Hindlimb muscle (tissue), 1 donor: ENCODE measurements around the gene APOBEC3G. TPM values are rescaled to one million over a fixed set of nuclear protein-coding genes. Genes with fewer than 3 reads are reported as not detected.

Experiments used
- DNase-seq: peaks from one replicate; pipeline ENCODE4 v3.0.0-alpha.2; 2013
- polyA plus RNA-seq: library from polyadenylated mRNA; unstranded; fragments of 120-200 nt; gene quantifications from one replicate; pipeline ENCODE4 v1.2.1, GENCODE V29; 2013; ENCODE audit not compliant: insufficient read length

The APOBEC3G gene
- polyA plus RNA-seq, 1 donor = 3.3 TPM

DNA sequence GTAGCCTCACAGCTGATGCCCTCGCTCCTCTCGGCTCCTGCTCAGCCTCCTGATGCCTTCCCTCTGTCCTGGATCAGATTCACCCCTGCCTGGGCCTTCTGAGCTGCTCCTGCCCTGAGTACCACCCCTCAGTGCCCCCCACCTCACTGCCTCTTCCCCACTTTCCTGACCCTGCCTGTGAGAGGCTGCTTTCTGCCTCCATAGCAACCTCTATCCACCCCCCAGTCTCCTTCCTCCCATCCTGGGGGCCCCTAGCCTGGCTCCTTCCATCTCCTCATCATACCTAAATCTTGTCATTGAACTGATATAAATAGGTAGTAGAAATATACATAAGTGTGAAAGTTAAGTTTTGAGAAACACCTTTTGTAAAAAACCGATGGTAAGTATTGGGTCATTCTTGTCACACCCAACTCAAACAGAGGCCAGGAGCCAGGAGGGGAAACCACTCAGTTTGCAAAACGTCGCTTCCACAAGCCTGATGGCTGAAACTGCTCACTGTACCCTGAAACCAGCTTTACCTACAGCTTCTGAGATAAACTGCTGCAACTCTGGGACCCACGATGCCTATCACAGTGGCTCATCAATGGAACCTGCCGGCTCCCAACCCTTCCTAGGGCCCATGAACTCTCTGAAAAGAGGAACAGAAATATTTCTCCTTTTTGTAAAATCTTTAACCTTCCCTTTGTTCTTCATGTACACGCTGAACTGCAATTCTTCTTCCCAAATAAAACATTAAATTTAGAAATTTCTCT, 15.2 kb downstream of the APOBEC3G start:
- DNase-seq = no peak

GRCh38 chr22:39094717-39095389, 17.8 kb downstream of the APOBEC3G start:
- DNase-seq = no peak

- no peak for DNase-seq
Observed at GRCh38 chr22:39095971-39096370, 18.9 kb downstream of the APOBEC3G start.

DNA sequence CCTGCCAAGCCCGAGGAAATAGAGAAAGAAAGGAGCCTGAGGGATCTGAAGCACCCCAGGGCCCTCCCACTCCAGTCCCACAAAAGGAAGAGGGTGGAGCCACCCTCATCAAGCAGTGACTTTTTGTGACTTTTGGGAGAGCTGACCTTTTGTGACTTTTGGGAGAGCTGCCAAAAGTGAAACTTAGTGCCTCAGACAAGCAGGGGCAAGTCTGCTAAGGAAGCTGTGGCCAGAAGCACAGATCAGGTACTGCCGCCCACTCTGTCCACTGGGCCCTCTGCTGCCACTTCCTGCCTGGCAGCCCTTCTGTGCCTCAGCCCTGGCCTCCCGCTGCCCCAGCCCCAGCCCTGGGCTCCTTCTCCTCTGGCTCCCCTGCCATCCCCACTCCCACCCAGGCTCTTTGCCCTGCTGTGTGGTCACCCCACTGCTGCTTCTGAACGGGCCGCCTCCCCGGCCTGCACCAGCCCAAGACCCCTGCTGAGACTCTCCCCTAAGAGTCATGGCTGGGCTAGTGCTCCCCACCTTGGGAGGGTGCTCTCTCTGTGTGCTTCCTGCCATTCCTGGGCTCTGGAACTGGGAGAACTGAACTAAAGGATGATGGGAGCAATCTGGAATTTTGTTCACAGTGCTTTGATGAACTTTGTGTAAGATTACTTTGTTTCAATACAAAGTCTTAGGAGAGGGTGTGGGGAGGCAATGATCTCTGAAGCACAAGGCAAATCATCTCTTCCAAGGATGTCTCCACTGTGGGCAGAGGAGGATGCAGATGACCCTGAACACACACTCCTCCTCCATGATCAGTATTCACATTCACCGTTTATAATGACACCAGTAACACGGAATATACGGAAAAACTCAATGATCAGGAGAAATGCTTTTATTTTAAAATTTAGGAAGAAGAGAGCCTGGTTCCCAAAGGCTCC, 20.3 kb downstream of the APOBEC3G start, which contains the start of gene APOBEC3H:
TSS of gene APOBEC3H (plus strand) at position 147 of the 923 bp plus-strand sequence. CDS start 3,035 bp downstream, outside the sequence.
- no peak for DNase-seq

GRCh38 chr22:39098026-39098425, 21.0 kb downstream of the APOBEC3G start:
- DNase-seq = no peak

DNA sequence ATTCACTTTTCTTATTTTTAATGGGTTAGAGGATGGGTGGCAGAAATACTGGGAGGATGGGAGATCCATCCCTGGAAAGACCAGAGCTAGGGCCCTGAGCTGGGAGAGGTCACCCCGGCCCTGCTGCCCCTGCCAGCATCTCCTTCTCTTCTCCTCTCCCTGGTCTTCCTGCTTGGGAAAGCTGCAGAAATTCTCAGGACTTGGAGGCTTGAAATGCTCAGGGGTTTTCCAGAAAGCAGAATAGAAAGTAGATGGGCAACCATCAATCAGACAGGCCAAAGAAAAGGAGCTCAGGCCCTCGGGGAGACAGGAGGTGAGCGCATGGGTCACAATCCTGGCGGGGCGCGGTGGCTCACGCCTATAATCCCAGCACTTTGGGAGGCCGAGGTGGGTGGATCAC, 21.5 kb downstream of the APOBEC3G start:
- DNase-seq = no peak

DNA sequence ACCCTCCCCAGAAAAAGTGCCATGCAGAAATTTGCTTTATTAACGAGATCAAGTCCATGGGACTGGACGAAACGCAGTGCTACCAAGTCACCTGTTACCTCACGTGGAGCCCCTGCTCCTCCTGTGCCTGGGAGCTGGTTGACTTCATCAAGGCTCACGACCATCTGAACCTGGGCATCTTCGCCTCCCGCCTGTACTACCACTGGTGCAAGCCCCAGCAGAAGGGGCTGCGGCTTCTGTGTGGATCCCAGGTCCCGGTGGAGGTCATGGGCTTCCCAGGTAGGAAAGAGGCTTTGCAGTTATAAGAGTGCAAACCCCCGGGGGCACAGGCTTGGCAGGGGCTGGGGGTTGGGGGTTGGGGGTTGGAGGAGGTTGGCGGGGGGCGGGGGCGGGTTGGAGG, 24.2 kb downstream of the APOBEC3G start:
- DNase-seq = no peak

GRCh38 chr22:39103431-39103830, 26.4 kb downstream of the APOBEC3G start:
- DNase-seq = no peak

- no peak for DNase-seq
Observed at GRCh38 chr22:39106326-39106725, 29.3 kb downstream of the APOBEC3G start.

GRCh38 chr22:39108487-39108886, 31.4 kb downstream of the APOBEC3G start:
- no peak for DNase-seq

DNA sequence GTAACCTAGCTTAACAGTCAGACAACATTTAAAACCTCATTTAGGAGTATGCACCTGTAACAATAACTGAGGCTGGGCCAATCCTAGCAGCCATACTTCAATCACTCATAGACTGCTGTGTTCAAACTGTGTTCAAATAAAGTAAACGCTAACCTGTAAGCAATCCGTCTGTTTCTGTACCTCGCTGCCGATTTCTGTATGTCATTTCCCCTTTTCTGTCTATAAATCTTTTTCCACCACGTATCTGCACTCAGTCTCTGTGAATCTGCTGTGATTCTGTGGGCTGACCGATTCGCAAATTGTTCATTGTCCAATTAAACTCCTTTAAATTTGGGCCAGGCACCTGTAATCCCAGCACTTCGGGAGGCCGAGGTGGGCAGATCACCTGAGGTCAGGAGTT, 32.3 kb downstream of the APOBEC3G start:
- DNase-seq = no peak

DNA sequence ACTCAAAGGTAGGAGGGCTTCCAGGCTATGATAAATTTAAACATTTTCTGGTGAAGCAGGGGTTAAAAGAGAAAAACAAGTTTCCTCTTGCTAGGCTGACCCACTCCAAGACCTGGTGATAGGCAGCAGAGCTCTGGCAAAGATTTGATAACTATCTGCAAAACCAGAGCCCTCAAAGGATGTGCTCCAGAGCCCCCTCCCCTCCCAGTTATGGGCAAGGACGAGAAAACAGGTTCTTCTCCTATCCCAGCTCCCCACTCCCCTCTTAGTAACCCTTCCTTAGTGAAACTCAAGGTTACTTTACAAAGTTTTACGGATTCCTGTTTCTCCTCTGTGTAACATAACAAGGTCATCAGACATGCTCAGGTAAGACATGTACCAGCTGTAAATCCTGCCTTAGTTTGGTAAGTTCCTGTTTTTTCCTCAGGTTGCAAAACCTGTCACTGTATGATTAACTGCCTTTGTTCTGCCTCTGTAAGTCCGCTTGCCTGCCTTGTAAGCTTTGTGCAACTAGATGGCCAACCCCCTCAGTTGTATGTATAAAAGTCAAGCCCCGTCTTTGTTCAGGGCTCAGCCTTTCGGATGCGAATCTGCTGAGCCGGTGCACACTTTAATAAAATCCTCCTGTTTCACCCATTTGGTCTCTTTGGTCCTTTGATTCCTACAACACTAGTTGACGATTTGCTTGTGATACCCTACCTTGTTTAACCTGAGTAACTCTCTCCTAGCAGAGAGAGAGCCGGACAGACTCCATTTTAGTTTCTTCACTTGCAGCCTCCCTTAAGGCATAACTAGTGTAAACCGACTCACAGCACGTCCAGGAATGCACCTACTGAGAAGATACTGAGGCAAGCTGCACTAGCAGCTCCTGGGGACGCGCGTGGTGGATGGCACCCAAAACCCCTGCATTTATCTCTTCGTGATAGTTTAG, 33.8 kb downstream of the APOBEC3G start:
- DNase-seq = no peak

- DNase-seq = no peak
Observed at GRCh38 chr22:39114112-39114511, 37.0 kb downstream of the APOBEC3G start.

DNA sequence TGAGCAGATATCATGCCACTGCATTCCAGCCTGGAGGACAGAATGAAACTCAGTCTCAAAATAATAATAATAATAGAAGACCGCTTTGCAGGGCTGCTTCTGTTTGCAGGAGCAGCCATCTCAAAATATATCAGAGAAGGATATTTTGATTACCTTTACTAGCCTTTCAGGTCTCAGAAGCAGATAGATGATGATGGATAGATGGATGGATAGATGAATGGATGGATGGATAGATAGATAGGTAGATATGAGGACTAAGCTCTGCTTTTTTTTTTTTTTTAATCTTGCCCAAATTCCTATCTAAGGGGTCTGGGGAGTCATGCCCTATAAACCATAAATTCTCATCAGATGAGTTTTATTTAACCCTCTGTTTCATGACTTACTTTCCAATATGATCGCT, 38.5 kb downstream of the APOBEC3G start:
- DNase-seq = no peak

GRCh38 chr22:39115977-39116621, 39.0 kb downstream of the APOBEC3G start:
- DNase-seq = no peak

DNA sequence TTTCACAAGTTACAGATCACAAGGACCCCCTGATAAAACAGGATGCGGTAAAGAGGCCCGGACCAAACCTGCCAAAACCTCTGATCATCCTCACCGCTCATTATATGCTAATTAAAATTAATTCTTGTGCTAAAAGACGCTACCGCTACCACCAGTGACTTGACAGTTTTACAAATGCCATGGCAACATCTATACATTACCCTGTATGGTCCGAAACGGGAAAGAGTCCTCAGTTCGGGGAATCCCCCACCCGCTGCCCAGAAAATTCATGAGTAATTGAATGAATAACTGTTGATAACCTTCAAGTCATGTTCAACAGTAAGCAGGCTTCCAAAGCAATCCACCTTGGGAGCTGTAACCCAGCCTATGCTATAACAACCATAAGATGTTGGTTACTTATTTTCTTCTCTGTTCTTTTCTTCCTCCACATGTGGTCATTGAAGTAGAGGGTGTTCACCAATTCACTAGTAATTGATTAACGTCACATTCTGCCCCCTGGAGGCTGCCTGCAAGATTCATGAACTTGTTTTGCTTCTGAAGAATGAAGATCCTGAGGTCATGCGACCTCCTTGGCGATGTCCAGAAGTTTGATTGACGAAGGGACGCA, 40.6 kb downstream of the APOBEC3G start:
- peak; percentile 34 for DNase-seq

- DNase-seq = no peak
Observed at GRCh38 chr22:39120983-39121382, 43.9 kb downstream of the APOBEC3G start.

- no peak for DNase-seq
Observed at GRCh38 chr22:39122772-39123470, 45.8 kb downstream of the APOBEC3G start.

DNA sequence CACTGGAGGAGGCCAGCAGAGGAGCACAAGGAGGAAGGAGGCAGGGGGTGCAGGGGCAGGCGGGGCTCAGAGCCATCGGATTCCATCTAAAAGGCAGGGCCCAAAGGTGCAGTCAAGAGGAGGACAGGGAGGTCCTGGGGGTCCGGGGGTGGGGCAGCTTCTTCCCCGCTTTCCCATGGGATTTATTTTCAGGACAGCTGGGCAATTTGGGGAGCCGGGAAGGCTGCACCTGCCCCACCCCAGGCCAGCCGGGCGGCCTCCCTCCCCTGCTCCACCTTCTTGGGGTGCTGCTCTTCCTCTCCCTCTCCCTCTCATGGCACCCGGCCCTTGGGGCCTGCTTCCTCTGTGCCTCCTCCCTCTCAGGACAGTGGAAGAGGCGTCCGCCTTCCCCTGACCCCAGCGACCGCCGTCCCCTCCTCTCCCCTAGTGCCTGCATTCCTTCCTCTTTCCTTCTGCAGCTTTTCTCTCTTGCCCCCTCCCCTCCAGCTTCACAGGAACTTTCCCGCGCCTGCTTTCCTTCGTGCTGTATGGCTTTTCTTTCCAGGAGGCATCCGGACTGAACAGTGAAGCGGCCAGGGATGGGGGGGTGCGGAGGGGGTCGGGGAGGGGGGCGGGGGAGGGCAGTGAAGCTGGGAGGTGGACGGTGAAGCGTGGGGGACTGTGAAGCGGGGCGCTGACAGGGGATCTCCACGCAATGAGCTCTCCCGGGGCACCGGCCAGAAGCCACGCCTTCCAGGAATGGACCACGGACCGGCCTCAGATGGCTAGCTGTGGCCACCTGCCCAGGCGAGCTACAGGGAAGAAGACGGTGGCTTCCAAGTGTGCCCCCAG, 46.9 kb downstream of the APOBEC3G start:
- no peak for DNase-seq
